CD14-positive monocyte (primary cell): ENCODE measurements around the gene HTR2B. TPM values are rescaled to one million over a fixed set of nuclear protein-coding genes. Genes with fewer than 3 reads are reported as not detected.

ENCODE experiments used
- DNase-seq, 3 donors: peaks; one replicate each; pipeline ENCODE4 v3.0.0-alpha.2; 2011 to 2022
- H2AFZ ChIP-seq: 2 replicates; pipeline ENCODE4 v1.6.0; 2012; ENCODE audit warnings: mild to moderate bottlenecking, low read depth, low read length, inconsistent platforms; ENCODE audit not compliant: insufficient read depth, poor library complexity, severe bottlenecking
- H3K27ac ChIP-seq, 2 donors: 1 replicate in 1 of 2; 2 replicates in 1 of 2; pipeline ENCODE4 v1.5.1; 2012 to 2013; ENCODE audit warnings: low read length in 2 of 2, control low read depth in 1 of 2, inconsistent platforms in 1 of 2, low read depth in 1 of 2, mild to moderate bottlenecking in 1 of 2
- H3K27me3 ChIP-seq, 2 donors: one replicate each; pipeline versions ENCODE4 v1.6.0 to v1.6.1; 2011 to 2013; ENCODE audit warnings: low read length in 2 of 2; ENCODE audit not compliant: control insufficient read depth in 2 of 2, insufficient read depth in 2 of 2
- H3K36me3 ChIP-seq, 2 donors: replicated peaks in 1 of 2; 1 replicate in 1 of 2; 2 replicates in 1 of 2; pipeline versions ENCODE4 v1.5.1 to v1.6.1; 2012 to 2013; ENCODE audit warnings: low read length in 2 of 2, control low read depth in 1 of 2, inconsistent platforms in 1 of 2, mild to moderate bottlenecking in 1 of 2; ENCODE audit not compliant: insufficient read depth in 2 of 2, control insufficient read depth in 1 of 2
- H3K4me1 ChIP-seq, 2 donors: 1 replicate in 1 of 2; 2 replicates in 1 of 2; pipeline versions ENCODE4 v1.5.1 to v1.6.1; 2012 to 2013; ENCODE audit warnings: low read length in 2 of 2, control low read depth in 1 of 2, inconsistent platforms in 1 of 2, mild to moderate bottlenecking in 1 of 2, moderate library complexity in 1 of 2; ENCODE audit not compliant: insufficient read depth in 2 of 2, control insufficient read depth in 1 of 2
- H3K4me2 ChIP-seq: replicated peaks from 2 replicates; pipeline ENCODE3; 2012; ENCODE audit warnings: low read length, moderate library complexity, mild to moderate bottlenecking; ENCODE audit not compliant: poor library complexity, severe bottlenecking; ENCODE audit errors: extremely low read depth
- H3K4me3 ChIP-seq, 3 experiments: fragments of 200-600 bp in 1 of 3; sonication (generic) in 1 of 3; replicated peaks in 1 of 3; 1 replicate in 2 of 3; 2 replicates in 1 of 3; pipeline ENCODE4 v1.5.1; 2011 to 2013; ENCODE audit warnings: low read length in 3 of 3, mild to moderate bottlenecking in 3 of 3, control low read depth in 2 of 3, low read depth in 2 of 3, inconsistent platforms in 1 of 3, moderate library complexity in 1 of 3
- H3K79me2 ChIP-seq: 2 replicates; pipeline ENCODE4 v1.6.0; 2012; ENCODE audit warnings: mild to moderate bottlenecking, control low read depth, inconsistent platforms, low read length, moderate library complexity; ENCODE audit not compliant: insufficient read depth
- H3K9ac ChIP-seq: 2 replicates; pipeline ENCODE4 v1.6.0; 2017; ENCODE audit warnings: low read length, mild to moderate bottlenecking; ENCODE audit not compliant: insufficient read depth, poor library complexity, severe bottlenecking
- H3K9me3 ChIP-seq, 2 donors: replicated peaks in 1 of 2; 1 replicate in 1 of 2; 2 replicates in 1 of 2; pipeline versions ENCODE4 v1.5.1 to v1.6.1; 2012 to 2013; ENCODE audit warnings: low read length in 2 of 2, control low read depth in 1 of 2; ENCODE audit not compliant: control insufficient read depth in 1 of 2, insufficient read depth in 1 of 2
- H4K20me1 ChIP-seq: 2 replicates; pipeline ENCODE4 v1.6.0; 2012; ENCODE audit warnings: mild to moderate bottlenecking, low read length, control low read depth, moderate library complexity; ENCODE audit not compliant: insufficient read depth
- H3K27ac Mint-ChIP-seq, 7 donors: one replicate each; pipeline ENCODE4 v1.8.0; 2020; ENCODE audit warnings: mild to moderate bottlenecking in 7 of 7, mixed read lengths in 7 of 7, moderate library complexity in 6 of 7, inconsistent platforms in 2 of 7
- H3K27me3 Mint-ChIP-seq, 3 donors: one replicate each; pipeline ENCODE4 v1.8.0; 2021 to 2022; ENCODE audit warnings: low read depth in 3 of 3, mild to moderate bottlenecking in 3 of 3, mixed read lengths in 3 of 3, moderate library complexity in 3 of 3, inconsistent platforms in 1 of 3
- H3K36me3 Mint-ChIP-seq, 2 donors: one replicate each; pipeline ENCODE4 v1.8.0; 2020; ENCODE audit warnings: mixed read lengths in 2 of 2, inconsistent platforms in 1 of 2, mild to moderate bottlenecking in 1 of 2
- H3K4me1 Mint-ChIP-seq: one replicate; pipeline ENCODE4 v1.8.0; 2020; ENCODE audit warnings: mild to moderate bottlenecking, mixed read lengths
- H3K4me3 Mint-ChIP-seq, 2 donors: one replicate each; pipeline ENCODE4 v1.8.0; 2020; ENCODE audit warnings: mild to moderate bottlenecking in 2 of 2, mixed read lengths in 2 of 2, moderate library complexity in 1 of 2
- H3K9me3 Mint-ChIP-seq, 7 donors: one replicate each; pipeline ENCODE4 v1.8.0; 2020 to 2022; ENCODE audit warnings: mixed read lengths in 7 of 7, mild to moderate bottlenecking in 6 of 7, moderate library complexity in 6 of 7, inconsistent platforms in 2 of 7
- CTCF ChIP-seq: fragments of 200-600 bp; IDR thresholded peaks from one replicate; pipeline ENCODE4 v1.8.0; 2022; ENCODE audit warnings: antibody characterized with exemption, mild to moderate bottlenecking
- WGBS: methylation state at CpG from one replicate; pipeline ENCODE4 v1.1.5; 2013; ENCODE audit warnings: missing lambda C conversion rate; ENCODE audit not compliant: insufficient coverage; 5-methylcytosine and 5-hydroxymethylcytosine counted together
- intact Hi-C, 2 donors: fragments of 100-400 bp; cut with micrococcal nuclease; formaldehyde crosslinking; loops; one replicate each; pipeline versions ENCODE4 v1.15.0 to v1.15.1; 2023
- polyA plus RNA-seq, 3 donors: library from polyadenylated mRNA; depleted of rRNA in 1 of 3; unstranded in 2 of 3; stranded (reverse) in 1 of 3; fragments of 300-500 nt in 2 of 3; fragments of >200 nt in 1 of 3; fragmentation: Illumina TruSeq in 2 of 3; gene quantifications; 1 replicate in 2 of 3; 2 replicates in 1 of 3; pipeline ENCODE4 v1.2.3, GENCODE V29; 2012 to 2021

HTR2B gene
- polyA plus RNA-seq, 3 donors = not detected

GRCh38 chr2:231126123-231126522 lies 1.3 kb upstream of the HTR2B start:
- Histone ChIP-seq H3K27me3 (no peaks in the 10 kb centered on the region), H3K27ac (no peak overlapping the region), H3K4me2 (no peak overlapping the region), H4K20me1 (no peaks in the 10 kb centered on the region), H3K79me2 (no peaks in the 10 kb centered on the region), H3K9ac (no peak overlapping the region), H3K4me3 (no peak overlapping the region), H3K9me3 (no peaks in the 10 kb centered on the region), H2AFZ (no peak overlapping the region), H3K4me1 (no peaks in the 10 kb centered on the region), H3K36me3 (no peaks in the 10 kb centered on the region)
- no peak overlapping the region for H3K27ac Mint-ChIP-seq
- peaks cover 15 to 19% of the 10 kb centered on the region in 2 donors for H3K36me3 Mint-ChIP-seq
- TF ChIP-seq CTCF = no peak
- H3K9me3 Mint-ChIP-seq = no peaks in the 10 kb centered on the region
- no peaks in the 10 kb centered on the region for H3K27me3 Mint-ChIP-seq
- intact Hi-C loops = no loop called here
- no peak for DNase-seq
- no peaks in the 10 kb centered on the region for H3K4me1 Mint-ChIP-seq
- 100% methylated on average over 2 of the region's 7 CpGs for WGBS
- H3K4me3 Mint-ChIP-seq = no peak overlapping the region

GRCh38 chr2:231123362-231123898 lies 1.4 kb downstream of the HTR2B start:
- Histone ChIP-seq H3K4me2 (no peak overlapping the region), H3K9me3 (no peaks in the 10 kb centered on the region), H3K9ac (no peak overlapping the region), H3K36me3 (peaks cover 0 to 13% of the 10 kb centered on the region in 2 donors), H3K4me1 (no peaks in the 10 kb centered on the region), H3K27ac (no peak overlapping the region), H3K27me3 (no peaks in the 10 kb centered on the region), H3K4me3 (no peak overlapping the region), H4K20me1 (no peaks in the 10 kb centered on the region), H3K79me2 (no peaks in the 10 kb centered on the region), H2AFZ (no peak overlapping the region)
- TF ChIP-seq CTCF = no peak
- intact Hi-C loops = no loop called here
- peaks cover 24% of the 10 kb centered on the region in 2 donors for H3K36me3 Mint-ChIP-seq
- no peaks in the 10 kb centered on the region for H3K4me1 Mint-ChIP-seq
- no peak for DNase-seq
- 82% methylated on average over 3 of the region's 4 CpGs for WGBS
- peaks cover 0 to 3% (median 0%) of the 10 kb centered on the region in 7 donors for H3K9me3 Mint-ChIP-seq
- H3K4me3 Mint-ChIP-seq = no peak overlapping the region
- H3K27me3 Mint-ChIP-seq = no peaks in the 10 kb centered on the region
- H3K27ac Mint-ChIP-seq = no peak overlapping the region
